Stimulated activated CD8-positive, alpha-beta memory T cell treated with anti-CD3 and anti-CD28 coated beads, Interleukin-2, amount 100 ng/mL, for 48 hours (primary cell): ENCODE data around the gene GRIK2.

Source experiments
- DNase-seq, 2 donors: peaks; one replicate each; pipeline ENCODE4 v3.0.0-alpha.2; 2020; ENCODE audit warnings: low read depth in 2 of 2

The GRIK2 gene

GRCh38 chr6:101539510-101540245 lies 146.2 kb downstream of the GRIK2 start:
- no peak for DNase-seq

GRCh38 chr6:101541894-101542293 lies 148.4 kb downstream of the GRIK2 start:
- DNase-seq = no peak

- DNase-seq = no peak
These were observed 150.3 kb downstream of the GRIK2 start for GRCh38 chr6:101543796-101544195.

GRCh38 chr6:101544286-101544685 lies 150.8 kb downstream of the GRIK2 start:
- DNase-seq = no peak

GRCh38 chr6:101545191-101545590 lies 151.7 kb downstream of the GRIK2 start:
- DNase-seq = no peak

- DNase-seq = no peak
These were observed 156.9 kb downstream of the GRIK2 start for GRCh38 chr6:101550451-101550850.

- no peak for DNase-seq
These were observed 160.7 kb downstream of the GRIK2 start for GRCh38 chr6:101554231-101554630.

GRCh38 chr6:101558712-101559111 lies 165.2 kb downstream of the GRIK2 start:
- DNase-seq = no peak

- DNase-seq = no peak
These were observed 179.1 kb downstream of the GRIK2 start for GRCh38 chr6:101572627-101573026.

- DNase-seq = no peak
These were observed 183.6 kb downstream of the GRIK2 start for GRCh38 chr6:101577091-101577490.

- DNase-seq = no peak
These were observed 184.8 kb downstream of the GRIK2 start for GRCh38 chr6:101578306-101578705.

GRCh38 chr6:101582792-101583191 lies 189.3 kb downstream of the GRIK2 start:
- DNase-seq = no peak

- no peak for DNase-seq
These were observed 192.0 kb downstream of the GRIK2 start for GRCh38 chr6:101585501-101585900.

- DNase-seq = no peak
These were observed 194.8 kb downstream of the GRIK2 start for GRCh38 chr6:101588343-101588742.

- no peak for DNase-seq
These were observed 201.8 kb downstream of the GRIK2 start for GRCh38 chr6:101595276-101595675.

GRCh38 chr6:101597693-101598092 lies 204.2 kb downstream of the GRIK2 start:
- DNase-seq = no peak

- no peak for DNase-seq
These were observed 211.9 kb downstream of the GRIK2 start for GRCh38 chr6:101605426-101605825.

- DNase-seq = no peak
These were observed 212.4 kb downstream of the GRIK2 start for GRCh38 chr6:101605874-101606273.

- no peak for DNase-seq
These were observed 213.7 kb downstream of the GRIK2 start for GRCh38 chr6:101607111-101607690.

GRCh38 chr6:101608703-101609102 lies 215.2 kb downstream of the GRIK2 start:
- no peak for DNase-seq

GRCh38 chr6:101613556-101613955 lies 220.0 kb downstream of the GRIK2 start:
- no peak for DNase-seq

GRCh38 chr6:101614774-101615173 lies 221.3 kb downstream of the GRIK2 start:
- DNase-seq = no peak

GRCh38 chr6:101626269-101626668 lies 232.8 kb downstream of the GRIK2 start:
- DNase-seq = no peak

- no peak for DNase-seq
These were observed 237.4 kb downstream of the GRIK2 start for GRCh38 chr6:101630941-101631340.
